ENCODE results near the gene ITGA6.

DNA sequence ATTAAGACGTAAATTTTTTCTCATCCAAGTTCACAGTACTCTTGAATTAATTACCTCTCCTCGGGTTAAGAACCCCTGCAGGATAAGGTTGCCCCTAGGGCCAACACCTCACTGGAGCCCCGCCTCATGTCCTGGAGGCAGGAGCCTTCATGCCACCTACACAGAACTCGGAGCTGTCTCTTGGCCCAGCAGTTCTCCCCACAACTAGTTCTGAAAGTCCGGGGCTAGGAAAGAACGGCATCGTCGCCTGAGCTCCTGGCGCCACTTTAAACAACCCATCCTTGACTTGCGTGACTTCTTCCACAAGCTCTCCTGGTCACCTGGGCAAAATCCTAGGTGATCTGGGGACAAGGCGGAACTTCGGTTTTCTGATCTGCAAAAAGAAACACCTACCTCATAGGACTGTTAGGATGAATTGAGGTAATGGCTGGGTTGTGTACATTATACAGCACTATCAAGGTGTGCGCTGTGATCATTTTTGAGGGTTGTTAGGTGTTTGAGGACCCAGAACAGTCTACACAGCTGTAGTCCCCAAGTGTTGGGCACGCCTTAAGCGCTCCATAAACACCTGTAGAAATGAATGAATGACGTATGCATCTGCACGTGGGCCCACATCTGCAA lies 641 bp upstream of the ITGA6 start:
- TF ChIP-seq CEBPB (IDR thresholded peaks at IDR 0.05), result no peak
- TF ChIP-seq, protein P1, sequence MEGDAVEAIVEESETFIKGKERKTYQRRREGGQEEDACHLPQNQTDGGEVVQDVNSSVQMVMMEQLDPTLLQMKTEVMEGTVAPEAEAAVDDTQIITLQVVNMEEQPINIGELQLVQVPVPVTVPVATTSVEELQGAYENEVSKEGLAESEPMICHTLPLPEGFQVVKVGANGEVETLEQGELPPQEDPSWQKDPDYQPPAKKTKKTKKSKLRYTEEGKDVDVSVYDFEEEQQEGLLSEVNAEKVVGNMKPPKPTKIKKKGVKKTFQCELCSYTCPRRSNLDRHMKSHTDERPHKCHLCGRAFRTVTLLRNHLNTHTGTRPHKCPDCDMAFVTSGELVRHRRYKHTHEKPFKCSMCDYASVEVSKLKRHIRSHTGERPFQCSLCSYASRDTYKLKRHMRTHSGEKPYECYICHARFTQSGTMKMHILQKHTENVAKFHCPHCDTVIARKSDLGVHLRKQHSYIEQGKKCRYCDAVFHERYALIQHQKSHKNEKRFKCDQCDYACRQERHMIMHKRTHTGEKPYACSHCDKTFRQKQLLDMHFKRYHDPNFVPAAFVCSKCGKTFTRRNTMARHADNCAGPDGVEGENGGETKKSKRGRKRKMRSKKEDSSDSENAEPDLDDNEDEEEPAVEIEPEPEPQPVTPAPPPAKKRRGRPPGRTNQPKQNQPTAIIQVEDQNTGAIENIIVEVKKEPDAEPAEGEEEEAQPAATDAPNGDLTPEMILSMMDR (IDR thresholded peaks at IDR 0.05), result no peak
- TF ChIP-seq, protein P2, sequence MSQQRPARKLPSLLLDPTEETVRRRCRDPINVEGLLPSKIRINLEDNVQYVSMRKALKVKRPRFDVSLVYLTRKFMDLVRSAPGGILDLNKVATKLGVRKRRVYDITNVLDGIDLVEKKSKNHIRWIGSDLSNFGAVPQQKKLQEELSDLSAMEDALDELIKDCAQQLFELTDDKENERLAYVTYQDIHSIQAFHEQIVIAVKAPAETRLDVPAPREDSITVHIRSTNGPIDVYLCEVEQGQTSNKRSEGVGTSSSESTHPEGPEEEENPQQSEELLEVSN (IDR thresholded peaks at IDR 0.05; ENCODE audit: borderline replicate concordance, low read depth), result no peak
- no peak for TF ChIP-seq POLR2A (IDR thresholded peaks at IDR 0.05; ENCODE audit: low read length)

Measured in A549 (cell line).